ENCODE measurements around the gene HSDL2. TPM values are rescaled to one million over a fixed set of nuclear protein-coding genes. Genes with fewer than 3 reads are reported as not detected.
A peak's percentile ranks its signal among the peaks of the same experiment; 100 is the strongest.

HSDL2 gene
- total and polyA plus RNA-seq, 2 of the 4 experiments (the other 2 are of a cell fraction): 17.7 to 65.8 TPM

GRCh38 chr9:112384690-112385089, 4.8 kb downstream of the HSDL2 start:
- Histone ChIP-seq H4K5ac (ENCODE audit: low read depth, low read length) (no peak overlapping the region), H3K9me3 (ENCODE audit: control insufficient read depth, insufficient read depth, low read length) (no peaks in the 10 kb centered on the region), H3K14ac (replicated peaks; ENCODE audit: low read depth, low read length) (no peak overlapping the region), H3K18ac (ENCODE audit: low read depth, low read length) (no peak overlapping the region), H2AK9ac (replicated peaks; ENCODE audit: low read depth, low read length, poor library complexity) (no peak overlapping the region), H3K9ac (ENCODE audit: low read depth, low read length) (no peak overlapping the region), H3K27ac (ENCODE audit: insufficient read depth, low read length) (no peak overlapping the region), H3K4me2 (ENCODE audit: low read depth, low read length) (no peak overlapping the region; the same call in 1 of the 2 replicates), H3K79me1 (ENCODE audit: low read depth in 1 of 2, low read length in 2 of 2) (peaks cover 15 to 63% of the 10 kb centered on the region in 2 experiments), H3K4me1 (ENCODE audit: control insufficient read depth, insufficient read depth, low read length) (peaks cover 3% of the 10 kb centered on the region; the same call in 1 of the 2 replicates), H2AFZ (replicated peaks; ENCODE audit: low read length, poor library complexity) (no peak overlapping the region), H4K20me1 (ENCODE audit: insufficient read depth, low read length) (no peaks in the 10 kb centered on the region), H3K9me1 (ENCODE audit: insufficient read depth, low read length) (no peaks in the 10 kb centered on the region; the same call in 1 of the 2 replicates), H2BK120ac (ENCODE audit: low read depth, low read length) (no peak overlapping the region), H3K56ac (ENCODE audit: extremely low read depth, insufficient read depth, low read length) (no peak overlapping the region), H2BK5ac (ENCODE audit: low read depth, low read length, poor library complexity, severe bottlenecking) (no peak overlapping the region), H4K8ac (ENCODE audit: low read depth in 2 of 2, low read length in 2 of 2) (peak overlapping the region in 1 of 2 experiments; percentile 47; a peak in 1 of 4 replicates), H4K91ac (ENCODE audit: insufficient read depth, low read depth, low read length) (no peak overlapping the region), H3K4ac (ENCODE audit: low read depth, low read length) (no peak overlapping the region), H3K4me3 (ENCODE audit: insufficient read depth, low read depth, low read length) (no peak overlapping the region), H3K27me3 (ENCODE audit: control insufficient read depth, insufficient read depth, low read length) (no peaks in the 10 kb centered on the region), H3K23ac (ENCODE audit: low read depth, low read length) (0 out of 2 replicates have a peak overlapping the region, but pooled peaks have one; percentile 16), H2BK15ac (ENCODE audit: low read depth, low read length) (no peak overlapping the region), H2BK20ac (ENCODE audit: low read depth, low read length) (no peak overlapping the region), H2AK5ac (ENCODE audit: low read depth, low read length) (no peak overlapping the region), H3K36me3 (ENCODE audit: control insufficient read depth, insufficient read depth, low read length) (0 out of 2 replicates have a peak, but pooled peaks cover 2% of the 10 kb centered on the region)
- no TSS peak for BruUV-seq (replicated peaks)
- no peak for ATAC-seq (ENCODE audit: low read depth)
- intact Hi-C loops (cut with micrococcal nuclease): loop anchor here (5.0 kb wide), 1 partner anchor 328 kb away; no protein-coding TSS in a partner anchor
- POLR2A ChIA-PET (ENCODE audit: unreplicated experiment): no interaction called here
- CTCF ChIA-PET: interaction anchor here (1.2 kb wide), 1 partner anchor 65 kb away, joined by 3 read pairs; no protein-coding TSS in a partner anchor
- in situ Hi-C loops (cut with MboI; ENCODE audit: low sequenced_read_pairs): no loop called here
- WGBS, 2 experiments (ENCODE audit: extremely low coverage in 2 of 2, insufficient read length in 1 of 2): no CpG with 5 or more reads among the region's 5 CpGs
- TF ChIP-seq SMC3 (IDR thresholded peaks at IDR 0.05; ENCODE audit: low read depth, low read length) (no peak), CHD1 (IDR thresholded peaks at IDR 0.05; ENCODE audit: low read depth, low read length) (no peak), MAFK (IDR thresholded peaks at IDR 0.05; ENCODE audit: low read depth, low read length) (peak; percentile 86), RCOR1 (IDR thresholded peaks at IDR 0.05; ENCODE audit: insufficient replicate concordance, low read length) (no peak)
- dilution Hi-C loops (cut with HindIII; ENCODE audit: low sequenced_read_pairs, unreplicated experiment): no loop called here
- DNase-seq: no peak
